GM19372 (cell line): ENCODE data around the gene KCNJ9.
A peak's percentile ranks its signal among the peaks of the same experiment; 100 is the strongest.
"Not testable (repeated sequence)": the region's sequence is repeated elsewhere in the genome, so short reads cannot be mapped to it uniquely, and the experiment has no call there.

Experiments
- ATAC-seq: cut with Tn5 transposase; IDR thresholded peaks from one replicate; pipeline ENCODE4 v1.9.1; 2021; ENCODE audit warnings: mild to moderate bottlenecking, low read depth, moderate library complexity; ENCODE audit not compliant: unreplicated experiment

Gene KCNJ9

GRCh38 chr1:160081261-160081936, at the start of gene KCNJ9:
Gene KCNJ9 (plus strand): TSS chr1:160081538. CDS start chr1:160084031, 2,493 bp downstream.
- no peak for ATAC-seq

GRCh38 chr1:160032165-160032820, 49.0 kb upstream of the KCNJ9 start:
- no peak for ATAC-seq

GRCh38 chr1:160040476-160040875, 40.9 kb upstream of the KCNJ9 start:
- ATAC-seq = no peak

DNA sequence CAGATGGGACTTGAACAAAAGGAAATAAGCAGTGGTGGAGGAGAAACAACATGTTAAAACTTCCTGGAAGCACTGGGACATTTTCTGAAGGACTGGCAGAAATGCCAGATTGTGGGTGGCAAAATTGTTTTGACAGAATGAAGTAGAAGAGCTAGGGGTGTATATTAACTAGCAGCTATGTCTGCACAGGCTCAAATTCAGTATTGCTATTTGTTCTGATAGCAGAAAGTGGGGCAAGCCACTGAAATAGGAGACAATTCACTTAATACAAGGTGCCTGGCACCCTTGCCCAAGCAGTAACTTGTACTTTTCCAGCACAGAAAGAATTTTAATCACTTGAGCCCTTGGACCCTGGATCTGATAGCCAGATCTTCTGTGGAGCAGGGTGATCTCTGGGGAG, 37.8 kb upstream of the KCNJ9 start:
- no peak for ATAC-seq

DNA sequence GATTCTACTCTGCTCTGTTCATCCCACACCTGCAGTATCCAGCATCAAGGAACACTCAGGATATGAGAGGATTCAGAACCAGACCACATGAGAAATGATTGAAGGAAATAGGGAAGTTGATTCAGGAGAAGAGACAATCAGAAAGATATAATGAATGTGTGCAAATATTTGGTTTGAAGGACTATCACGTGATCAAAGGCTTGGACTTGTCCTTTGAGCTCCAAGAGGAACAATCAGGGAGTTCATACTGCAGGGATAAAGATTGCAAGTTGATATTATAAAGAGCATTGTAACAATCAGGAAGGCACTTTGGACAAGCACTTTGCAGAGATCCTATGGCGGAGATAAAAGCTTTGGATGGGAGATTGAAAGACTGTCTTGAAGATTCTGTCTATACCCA, 35.7 kb upstream of the KCNJ9 start:
- ATAC-seq = no peak

DNA sequence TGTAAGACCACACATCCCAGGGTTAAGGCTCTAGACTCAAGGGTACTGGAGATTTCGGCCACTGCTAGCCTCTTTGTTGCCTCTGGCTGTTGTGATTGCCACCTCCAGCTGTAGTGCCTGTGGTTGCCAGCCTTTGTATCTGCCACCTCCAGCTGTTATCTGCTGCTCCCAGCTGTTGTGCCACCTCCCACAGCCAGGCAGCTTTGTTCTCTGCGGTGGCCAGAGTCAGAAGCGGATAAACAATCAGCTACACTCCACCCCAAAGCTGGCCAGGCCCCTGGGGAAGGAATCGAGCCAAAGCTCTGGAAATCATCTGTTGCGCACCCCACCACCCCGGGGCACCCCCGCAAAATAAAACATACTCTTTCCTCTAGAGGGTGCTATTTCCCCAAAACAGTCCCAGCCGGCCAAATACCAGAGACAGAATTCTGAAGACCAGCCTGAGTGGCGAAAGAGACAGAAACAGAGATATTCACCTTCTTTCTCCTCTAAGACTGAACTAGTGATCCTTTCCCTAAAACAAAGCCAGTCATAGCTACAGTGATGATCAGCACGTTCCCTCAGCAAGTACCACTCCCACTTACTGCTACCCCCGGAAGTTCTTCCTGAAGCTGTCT, 34.7 kb upstream of the KCNJ9 start:
- peak; percentile 77 for ATAC-seq

- peak; percentile 41 for ATAC-seq
These were observed 34.0 kb upstream of the KCNJ9 start for GRCh38 chr1:160047111-160047991.

GRCh38 chr1:160048335-160048734, 33.0 kb upstream of the KCNJ9 start:
- ATAC-seq = no peak

- ATAC-seq = no peak
These were observed 32.2 kb upstream of the KCNJ9 start for GRCh38 chr1:160049101-160049500.

- ATAC-seq = not testable (repeated sequence)
These were observed 31.2 kb upstream of the KCNJ9 start for GRCh38 chr1:160050182-160050581.

DNA sequence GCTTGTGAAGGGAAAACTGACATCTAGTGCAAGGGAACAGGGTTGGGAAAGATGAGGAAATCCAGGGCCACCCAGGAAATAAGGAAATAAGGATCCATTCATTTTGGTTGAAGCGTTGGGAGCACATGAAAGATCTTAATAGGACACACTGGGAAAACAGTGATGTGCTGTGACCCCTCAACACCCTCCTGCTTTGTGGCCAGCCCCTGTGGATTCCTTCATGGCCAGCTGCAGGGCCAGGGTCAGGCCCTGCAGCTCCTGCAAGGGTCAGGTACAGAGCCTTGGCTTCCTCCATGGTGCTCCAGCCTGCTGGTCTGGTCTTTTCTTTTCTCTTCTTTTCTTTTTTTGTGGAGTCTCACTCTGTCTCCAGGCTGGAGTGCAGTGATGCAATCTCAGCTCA, 30.7 kb upstream of the KCNJ9 start:
- no peak for ATAC-seq

GRCh38 chr1:160052936-160053335, 28.4 kb upstream of the KCNJ9 start:
- no peak for ATAC-seq

DNA sequence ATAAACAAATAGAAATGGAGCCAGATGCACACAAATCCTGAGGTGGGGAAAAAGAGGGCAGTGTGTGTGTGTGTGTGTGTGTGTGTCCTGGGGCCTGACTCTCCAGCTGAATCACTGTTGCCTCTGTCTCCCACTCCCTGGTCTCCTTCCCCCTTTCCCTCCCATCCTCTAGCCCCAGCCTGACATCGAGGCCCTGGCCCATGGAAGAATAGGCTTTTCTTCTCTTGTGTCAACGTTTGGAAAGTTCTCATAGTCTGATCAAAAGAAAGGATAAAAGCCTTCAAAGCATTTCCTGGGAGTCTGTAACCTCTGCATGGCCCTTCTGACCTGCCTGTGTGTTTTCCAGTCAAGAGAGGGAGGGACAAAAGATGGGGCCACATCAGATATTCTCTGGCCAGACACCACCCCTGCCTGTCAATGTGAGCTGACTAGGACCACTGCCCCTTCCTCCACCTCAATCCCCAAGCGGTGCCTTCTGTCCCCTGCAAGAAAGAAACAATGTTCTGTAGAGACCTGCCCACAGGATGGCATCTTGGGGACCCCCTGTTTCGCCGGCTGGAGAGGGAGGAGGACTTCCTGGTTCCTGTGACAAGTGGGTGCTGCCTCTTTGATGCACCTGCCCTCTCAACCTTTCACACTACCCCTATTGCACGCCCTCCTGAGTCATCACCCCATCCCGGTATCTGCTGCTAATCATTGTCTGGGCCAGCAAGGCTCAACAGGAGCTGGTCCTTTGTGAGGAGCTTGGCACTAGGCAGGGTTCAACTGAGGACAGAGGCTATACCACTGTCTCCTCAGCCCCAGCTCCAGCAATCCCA, 27.6 kb upstream of the KCNJ9 start:
- ATAC-seq = no peak

DNA sequence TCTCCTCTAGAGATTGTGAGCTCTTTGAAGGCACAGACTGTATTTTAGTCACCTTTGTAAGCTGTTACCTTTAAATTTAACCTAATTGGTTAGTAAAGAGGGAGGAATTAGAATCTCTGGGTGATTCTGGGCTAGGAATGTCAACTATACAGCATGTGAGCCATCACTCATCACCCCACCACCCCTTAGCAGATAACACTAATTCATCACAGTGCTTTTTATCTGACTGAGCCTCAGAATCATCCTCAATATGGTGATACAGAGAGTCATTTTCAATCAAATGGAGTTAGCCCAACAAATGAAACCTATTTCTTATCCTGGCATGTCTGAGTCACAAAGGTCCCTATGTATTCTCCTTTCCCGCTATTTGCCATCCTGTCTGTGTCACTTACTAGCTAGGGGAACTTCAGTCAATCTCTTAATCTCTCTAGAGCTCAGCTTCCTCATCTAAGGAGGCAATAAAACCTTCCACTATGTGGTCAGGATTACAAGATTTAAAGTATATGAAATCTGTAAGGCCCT, 24.6 kb upstream of the KCNJ9 start:
- ATAC-seq = no peak

GRCh38 chr1:160058087-160058486, 23.3 kb upstream of the KCNJ9 start:
- no peak for ATAC-seq

GRCh38 chr1:160061369-160062229, 19.7 kb upstream of the KCNJ9 start:
- no peak for ATAC-seq

GRCh38 chr1:160062230-160062532, 19.2 kb upstream of the KCNJ9 start:
- ATAC-seq = no peak

DNA sequence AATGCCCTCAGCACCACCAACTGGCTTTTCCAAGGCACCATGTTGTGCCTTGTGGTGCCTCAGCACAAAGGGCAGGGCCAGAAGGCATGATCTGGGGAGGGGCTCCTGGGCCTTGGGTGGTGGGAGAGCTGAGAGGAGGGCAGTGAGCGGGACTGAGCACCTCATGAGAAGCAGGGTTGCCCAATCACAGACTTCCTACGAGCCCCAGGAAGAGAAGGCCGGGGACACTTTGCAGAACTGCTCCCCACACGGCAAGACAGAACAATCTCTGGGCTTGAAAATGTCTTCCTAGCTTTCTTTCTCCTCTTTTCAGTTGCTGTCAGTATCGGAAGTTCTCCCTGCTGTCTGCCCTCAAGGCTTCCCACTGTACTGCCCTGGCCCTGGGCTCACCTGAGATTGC, 18.2 kb upstream of the KCNJ9 start:
- no peak for ATAC-seq

GRCh38 chr1:160064164-160064563, 17.2 kb upstream of the KCNJ9 start:
- no peak for ATAC-seq
